ENCODE data around the gene SCT.

Gene SCT

GRCh38 chr11:601573-602245 lies 25.3 kb downstream of the SCT start:
- Histone ChIP-seq H3K27me3 (ENCODE audit: control insufficient read depth, insufficient read depth, low read length) (no peaks in the 10 kb centered on the region), H3K36me3 (ENCODE audit: control insufficient read depth, low read depth, low read length) (peaks cover 69% of the 10 kb centered on the region), H3K9ac (ENCODE audit: low read length) (no peak overlapping the region), H3K27ac (ENCODE audit: low read length) (no peak overlapping the region), H3K9me3 (ENCODE audit: control insufficient read depth, low read depth, low read length) (no peaks in the 10 kb centered on the region), H3K4me3 (ENCODE audit: low read length) (no peak overlapping the region), H3K4me1 (ENCODE audit: control insufficient read depth, low read depth, low read length) (no peaks in the 10 kb centered on the region)

GRCh38 chr11:598005-598680 lies 28.8 kb downstream of the SCT start:
- no peak overlapping the region for H3K4me3 ChIP-seq (ENCODE audit: low read length)

DNA sequence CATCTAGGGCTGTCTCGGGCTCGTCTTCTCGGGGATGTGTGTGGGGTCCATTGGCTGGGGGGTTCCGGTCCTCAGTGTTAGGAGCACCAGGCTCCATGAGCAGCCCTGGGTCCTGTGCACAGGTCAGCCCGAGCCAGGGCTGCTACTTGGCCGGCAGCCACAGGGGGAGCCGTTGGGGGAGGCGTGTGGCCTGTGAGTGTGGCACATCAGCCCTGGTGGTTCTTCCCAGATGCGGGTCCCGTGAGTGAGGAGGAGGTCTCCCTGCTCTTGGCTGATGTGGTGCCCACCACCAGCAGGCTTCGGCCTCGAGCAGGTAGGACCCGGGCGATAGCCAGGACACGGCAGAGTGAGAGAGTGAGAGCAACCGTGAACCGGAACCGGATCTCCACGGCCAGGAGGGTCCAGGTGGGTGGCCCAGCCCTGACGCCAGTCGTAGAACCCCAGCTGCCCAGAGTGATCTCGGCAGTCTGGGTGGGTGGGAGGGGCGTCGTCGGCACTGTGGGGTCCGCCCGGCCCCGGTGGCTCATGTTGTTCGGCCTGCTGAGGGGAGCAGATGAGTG lies 29.7 kb downstream of the SCT start:
- Histone ChIP-seq H3K4me1 (ENCODE audit: control insufficient read depth, low read depth, low read length) (no peaks in the 10 kb centered on the region), H3K4me3 (ENCODE audit: low read length) (no peak overlapping the region), H3K27ac (ENCODE audit: low read length) (no peak overlapping the region), H3K36me3 (ENCODE audit: control insufficient read depth, low read depth, low read length) (peaks cover 69% of the 10 kb centered on the region), H3K9ac (ENCODE audit: low read length) (no peak overlapping the region), H3K27me3 (ENCODE audit: control insufficient read depth, insufficient read depth, low read length) (no peaks in the 10 kb centered on the region), H3K9me3 (ENCODE audit: control insufficient read depth, low read depth, low read length) (no peaks in the 10 kb centered on the region)

More at GRCh38 chr11:598005-598680, 28.8 kb downstream of the SCT start:
- no peaks in the 10 kb centered on the region for H3K27me3 ChIP-seq (ENCODE audit: control insufficient read depth, insufficient read depth, low read length)
- H3K9me3 ChIP-seq (ENCODE audit: control insufficient read depth, low read depth, low read length) = no peaks in the 10 kb centered on the region
- H3K27ac ChIP-seq (ENCODE audit: low read length) = no peak overlapping the region
- H3K4me1 ChIP-seq (ENCODE audit: control insufficient read depth, low read depth, low read length) = no peaks in the 10 kb centered on the region
- no peak overlapping the region for H3K9ac ChIP-seq (ENCODE audit: low read length)
- peaks cover 64% of the 10 kb centered on the region for H3K36me3 ChIP-seq (ENCODE audit: control insufficient read depth, low read depth, low read length)

- Histone ChIP-seq H3K9me3 (ENCODE audit: control insufficient read depth, low read depth, low read length) (no peaks in the 10 kb centered on the region), H3K4me3 (ENCODE audit: low read length) (no peak overlapping the region), H3K4me1 (ENCODE audit: control insufficient read depth, low read depth, low read length) (no peaks in the 10 kb centered on the region), H3K27ac (ENCODE audit: low read length) (no peak overlapping the region), H3K9ac (ENCODE audit: low read length) (no peak overlapping the region), H3K27me3 (ENCODE audit: control insufficient read depth, insufficient read depth, low read length) (no peaks in the 10 kb centered on the region), H3K36me3 (ENCODE audit: control insufficient read depth, low read depth, low read length) (peaks cover 65% of the 10 kb centered on the region)
These were observed 30.6 kb downstream of the SCT start for GRCh38 chr11:596374-596773.

GRCh38 chr11:595400-595799 lies 31.6 kb downstream of the SCT start:
- Histone ChIP-seq H3K4me3 (ENCODE audit: low read length) (no peak overlapping the region), H3K9me3 (ENCODE audit: control insufficient read depth, low read depth, low read length) (no peaks in the 10 kb centered on the region), H3K36me3 (ENCODE audit: control insufficient read depth, low read depth, low read length) (peaks cover 64% of the 10 kb centered on the region), H3K27ac (ENCODE audit: low read length) (no peak overlapping the region), H3K27me3 (ENCODE audit: control insufficient read depth, insufficient read depth, low read length) (no peaks in the 10 kb centered on the region), H3K4me1 (ENCODE audit: control insufficient read depth, low read depth, low read length) (no peaks in the 10 kb centered on the region), H3K9ac (ENCODE audit: low read length) (no peak overlapping the region)

DNA sequence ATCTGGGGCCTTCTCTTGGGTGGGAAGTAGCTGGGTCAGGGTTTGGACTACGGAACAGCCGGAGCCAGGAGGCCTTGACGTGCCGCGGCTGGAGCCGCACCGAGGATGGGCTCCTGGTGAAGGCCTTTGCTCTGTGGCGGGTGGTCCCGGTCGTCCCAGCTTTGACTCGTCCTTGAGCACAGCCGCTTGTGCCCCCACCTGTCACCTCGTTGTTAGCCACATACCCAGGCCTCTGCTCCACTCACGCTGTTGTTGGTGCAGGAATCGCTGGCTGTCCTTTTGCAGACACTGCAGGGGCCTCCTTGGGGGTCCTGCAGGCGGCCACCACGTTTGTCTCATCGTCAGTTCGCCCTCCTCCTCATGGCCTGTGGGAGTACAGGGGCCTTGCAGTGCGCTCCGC lies 33.6 kb downstream of the SCT start:
- Histone ChIP-seq H3K9ac (ENCODE audit: low read length) (no peak overlapping the region), H3K27me3 (ENCODE audit: control insufficient read depth, insufficient read depth, low read length) (no peaks in the 10 kb centered on the region), H3K36me3 (ENCODE audit: control insufficient read depth, low read depth, low read length) (peaks cover 66% of the 10 kb centered on the region), H3K27ac (ENCODE audit: low read length) (no peak overlapping the region), H3K4me1 (ENCODE audit: control insufficient read depth, low read depth, low read length) (no peaks in the 10 kb centered on the region), H3K4me3 (ENCODE audit: low read length) (no peak overlapping the region), H3K9me3 (ENCODE audit: control insufficient read depth, low read depth, low read length) (no peaks in the 10 kb centered on the region)

GRCh38 chr11:592918-593317 lies 34.1 kb downstream of the SCT start:
- Histone ChIP-seq H3K27me3 (ENCODE audit: control insufficient read depth, insufficient read depth, low read length) (no peaks in the 10 kb centered on the region), H3K4me3 (ENCODE audit: low read length) (no peak overlapping the region), H3K27ac (ENCODE audit: low read length) (no peak overlapping the region), H3K36me3 (ENCODE audit: control insufficient read depth, low read depth, low read length) (peaks cover 70% of the 10 kb centered on the region), H3K4me1 (ENCODE audit: control insufficient read depth, low read depth, low read length) (no peaks in the 10 kb centered on the region), H3K9ac (ENCODE audit: low read length) (no peak overlapping the region), H3K9me3 (ENCODE audit: control insufficient read depth, low read depth, low read length) (no peaks in the 10 kb centered on the region)

- H3K27ac ChIP-seq (ENCODE audit: low read length) = no peak overlapping the region
- H3K4me3 ChIP-seq (ENCODE audit: low read length) = no peak overlapping the region
- no peaks in the 10 kb centered on the region for H3K4me1 ChIP-seq (ENCODE audit: control insufficient read depth, low read depth, low read length)
- no peaks in the 10 kb centered on the region for H3K27me3 ChIP-seq (ENCODE audit: control insufficient read depth, insufficient read depth, low read length)
- no peaks in the 10 kb centered on the region for H3K9me3 ChIP-seq (ENCODE audit: control insufficient read depth, low read depth, low read length)
- H3K36me3 ChIP-seq (ENCODE audit: control insufficient read depth, low read depth, low read length) = peaks cover 74% of the 10 kb centered on the region
- no peak overlapping the region for H3K9ac ChIP-seq (ENCODE audit: low read length)
These were observed 34.5 kb downstream of the SCT start for GRCh38 chr11:592501-592900.

- no peaks in the 10 kb centered on the region for H3K27me3 ChIP-seq (ENCODE audit: control insufficient read depth, insufficient read depth, low read length)
- H3K27ac ChIP-seq (ENCODE audit: low read length) = no peak overlapping the region
- no peak overlapping the region for H3K9ac ChIP-seq (ENCODE audit: low read length)
- H3K9me3 ChIP-seq (ENCODE audit: control insufficient read depth, low read depth, low read length) = no peaks in the 10 kb centered on the region
- H3K4me3 ChIP-seq (ENCODE audit: low read length) = no peak overlapping the region
- H3K36me3 ChIP-seq (ENCODE audit: control insufficient read depth, low read depth, low read length) = peaks cover 80% of the 10 kb centered on the region
- no peaks in the 10 kb centered on the region for H3K4me1 ChIP-seq (ENCODE audit: control insufficient read depth, low read depth, low read length)
These were observed 36.0 kb downstream of the SCT start for GRCh38 chr11:590997-591396.

DNA sequence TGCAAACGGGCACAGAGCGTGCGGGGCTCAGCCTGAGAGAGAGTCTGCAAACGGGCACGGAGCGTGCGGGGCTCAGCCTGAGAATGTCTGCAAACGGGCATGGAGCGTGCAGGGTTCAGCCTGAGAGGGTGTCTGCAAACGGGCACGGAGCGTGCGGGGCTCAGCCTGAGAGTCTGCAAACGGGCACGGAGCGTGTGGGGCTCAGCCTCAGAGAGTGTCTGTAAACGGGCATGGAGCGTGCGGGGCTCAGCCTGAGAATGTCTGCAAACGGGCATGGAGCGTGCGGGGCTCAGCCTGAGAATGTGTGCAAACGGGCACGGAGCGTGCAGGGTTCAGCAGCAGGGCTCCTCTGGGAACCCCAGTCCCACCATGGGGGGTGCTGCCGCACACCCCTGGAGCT lies 37.2 kb downstream of the SCT start:
- Histone ChIP-seq H3K9me3 (ENCODE audit: control insufficient read depth, low read depth, low read length) (no peaks in the 10 kb centered on the region), H3K27me3 (ENCODE audit: control insufficient read depth, insufficient read depth, low read length) (no peaks in the 10 kb centered on the region), H3K27ac (ENCODE audit: low read length) (no peak overlapping the region), H3K36me3 (ENCODE audit: control insufficient read depth, low read depth, low read length) (peaks cover 69% of the 10 kb centered on the region), H3K4me3 (ENCODE audit: low read length) (no peak overlapping the region), H3K4me1 (ENCODE audit: control insufficient read depth, low read depth, low read length) (no peaks in the 10 kb centered on the region), H3K9ac (ENCODE audit: low read length) (no peak overlapping the region)

- peaks cover 67% of the 10 kb centered on the region for H3K36me3 ChIP-seq (ENCODE audit: control insufficient read depth, low read depth, low read length)
- no peak overlapping the region for H3K4me3 ChIP-seq (ENCODE audit: low read length)
- H3K4me1 ChIP-seq (ENCODE audit: control insufficient read depth, low read depth, low read length) = no peaks in the 10 kb centered on the region
- H3K9ac ChIP-seq (ENCODE audit: low read length) = no peak overlapping the region
- H3K9me3 ChIP-seq (ENCODE audit: control insufficient read depth, low read depth, low read length) = no peaks in the 10 kb centered on the region
- H3K27ac ChIP-seq (ENCODE audit: low read length) = no peak overlapping the region
- no peaks in the 10 kb centered on the region for H3K27me3 ChIP-seq (ENCODE audit: control insufficient read depth, insufficient read depth, low read length)
These were observed 39.0 kb downstream of the SCT start for GRCh38 chr11:587978-588380.

GRCh38 chr11:587546-587945 lies 39.4 kb downstream of the SCT start:
- H3K4me3 ChIP-seq (ENCODE audit: low read length) = no peak overlapping the region
- peaks cover 62% of the 10 kb centered on the region for H3K36me3 ChIP-seq (ENCODE audit: control insufficient read depth, low read depth, low read length)

More at GRCh38 chr11:587546-587945, 39.4 kb downstream of the SCT start:
- no peak overlapping the region for H3K27ac ChIP-seq (ENCODE audit: low read length)
- no peaks in the 10 kb centered on the region for H3K9me3 ChIP-seq (ENCODE audit: control insufficient read depth, low read depth, low read length)
- no peaks in the 10 kb centered on the region for H3K4me1 ChIP-seq (ENCODE audit: control insufficient read depth, low read depth, low read length)
- no peak overlapping the region for H3K9ac ChIP-seq (ENCODE audit: low read length)
- no peaks in the 10 kb centered on the region for H3K27me3 ChIP-seq (ENCODE audit: control insufficient read depth, insufficient read depth, low read length)
